Uterus (tissue), 2 donors: ENCODE data around the gene OSBPL1A.

Source experiments
- CTCF ChIP-seq, 4 experiments: fragments of 200-600 bp in 2 of 4; fragments of 450-650 bp in 2 of 4; sonication (generic) in 2 of 4; IDR thresholded peaks; one replicate each; pipeline ENCODE4 v1.5.1; 2016 to 2019; ENCODE audit warnings: antibody characterized with exemption in 4 of 4, mild to moderate bottlenecking in 2 of 4, moderate library complexity in 1 of 4
- POLR2A ChIP-seq, 2 donors: fragments of 450-650 bp; IDR thresholded peaks; one replicate each; pipeline ENCODE4 v1.6.1; 2016; ENCODE audit warnings: antibody characterized with exemption in 2 of 2, mild to moderate bottlenecking in 1 of 2, moderate library complexity in 1 of 2

- no peak for TF ChIP-seq CTCF (IDR thresholded peaks at IDR 0.05)
- no peak for TF ChIP-seq POLR2A (IDR thresholded peaks at IDR 0.05)
Observed at GRCh38 chr18:24232800-24233199, 164.8 kb downstream of the OSBPL1A start.
